OCI-LY3 (cell line): ENCODE measurements around the gene OR7A5.
"Not testable (repeated sequence)": the region's sequence is repeated elsewhere in the genome, so short reads cannot be mapped to it uniquely, and the experiment has no call there.

Experiments
- EZH2phosphoT487 ChIP-seq: fragments of 200-600 bp; shearing (Covaris generic); IDR thresholded peaks from 2 replicates; pipeline ENCODE4 v1.6.1; 2018; ENCODE audit warnings: antibody characterized with exemption, mixed run types, low read depth
- TF ChIP-seq, protein P1 (sequence below): fragments of 200-600, 300-600 bp; sonication (generic); IDR thresholded peaks from 2 replicates; pipeline ENCODE4 v1.5.1; 2014; ENCODE audit warnings: antibody characterized with exemption, low read length, low read depth

DNA sequence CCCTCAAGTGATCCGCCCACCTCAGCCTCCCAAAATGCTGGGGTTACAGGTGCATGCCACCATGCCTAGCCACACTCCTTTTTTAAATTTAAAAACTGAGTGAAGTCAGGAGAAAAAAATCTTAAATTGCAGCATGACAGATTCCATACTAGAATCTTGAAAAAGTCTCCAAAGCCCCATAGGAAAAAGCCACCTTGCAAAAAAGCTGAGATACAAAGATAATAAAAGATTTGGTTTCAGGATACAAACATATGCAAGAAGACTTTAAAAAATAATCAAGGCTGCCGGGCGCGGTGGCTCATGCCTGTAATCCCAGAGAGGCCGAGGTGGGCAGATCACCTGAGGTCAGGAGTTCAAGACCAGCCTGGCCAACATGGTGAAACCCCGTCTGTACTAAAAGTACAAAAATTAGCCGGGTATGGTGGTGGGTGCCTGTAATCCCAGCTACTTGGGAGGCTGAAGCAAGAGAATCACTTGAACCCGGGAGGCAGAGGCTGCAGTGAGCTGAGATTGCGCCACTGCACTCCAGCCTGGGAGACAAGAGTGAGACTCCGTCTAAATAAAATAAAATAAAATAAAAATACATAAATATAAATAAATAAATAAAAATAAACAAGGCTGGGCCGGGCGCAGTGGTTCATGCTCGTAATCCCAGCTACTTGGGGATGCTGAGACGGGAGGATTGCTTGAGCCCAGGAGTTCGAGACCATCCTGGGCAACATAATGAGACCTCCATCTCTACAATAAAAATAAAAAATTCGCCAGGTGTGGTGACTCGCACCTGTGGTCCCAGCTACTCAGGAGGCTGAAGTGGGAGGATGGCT lies 53.1 kb downstream of the OR7A5 start:
- TF ChIP-seq, protein P1, sequence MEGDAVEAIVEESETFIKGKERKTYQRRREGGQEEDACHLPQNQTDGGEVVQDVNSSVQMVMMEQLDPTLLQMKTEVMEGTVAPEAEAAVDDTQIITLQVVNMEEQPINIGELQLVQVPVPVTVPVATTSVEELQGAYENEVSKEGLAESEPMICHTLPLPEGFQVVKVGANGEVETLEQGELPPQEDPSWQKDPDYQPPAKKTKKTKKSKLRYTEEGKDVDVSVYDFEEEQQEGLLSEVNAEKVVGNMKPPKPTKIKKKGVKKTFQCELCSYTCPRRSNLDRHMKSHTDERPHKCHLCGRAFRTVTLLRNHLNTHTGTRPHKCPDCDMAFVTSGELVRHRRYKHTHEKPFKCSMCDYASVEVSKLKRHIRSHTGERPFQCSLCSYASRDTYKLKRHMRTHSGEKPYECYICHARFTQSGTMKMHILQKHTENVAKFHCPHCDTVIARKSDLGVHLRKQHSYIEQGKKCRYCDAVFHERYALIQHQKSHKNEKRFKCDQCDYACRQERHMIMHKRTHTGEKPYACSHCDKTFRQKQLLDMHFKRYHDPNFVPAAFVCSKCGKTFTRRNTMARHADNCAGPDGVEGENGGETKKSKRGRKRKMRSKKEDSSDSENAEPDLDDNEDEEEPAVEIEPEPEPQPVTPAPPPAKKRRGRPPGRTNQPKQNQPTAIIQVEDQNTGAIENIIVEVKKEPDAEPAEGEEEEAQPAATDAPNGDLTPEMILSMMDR, result not testable (repeated sequence)
- not testable (repeated sequence) for TF ChIP-seq EZH2phosphoT487
